ENCODE measurements around the gene UNK.
"Not testable (repeated sequence)": the region's sequence is repeated elsewhere in the genome, so short reads cannot be mapped to it uniquely, and the experiment has no call there.

- TF ChIP-seq CTCF (IDR thresholded peaks at IDR 0.05; ENCODE audit: extremely low read depth in 1 of 2, insufficient read depth in 1 of 2, low read depth in 1 of 2, low read length in 2 of 2); JUN (IDR thresholded peaks at IDR 0.05; ENCODE audit: borderline replicate concordance, insufficient read depth, insufficient read length, low read depth); EZH2 (IDR thresholded peaks at IDR 0.05; ENCODE audit: borderline replicate concordance, low read depth, low read length, severe bottlenecking); POLR2A (IDR thresholded peaks at IDR 0.05; ENCODE audit: low read depth, low read length); MYC (IDR thresholded peaks at IDR 0.05; ENCODE audit: low read depth, low read length); POLR2AphosphoS5 (IDR thresholded peaks at IDR 0.05; ENCODE audit: insufficient read depth, low read depth, low read length); FOS (IDR thresholded peaks at IDR 0.05; ENCODE audit: borderline replicate concordance, insufficient read depth, low read length); MAX (IDR thresholded peaks at IDR 0.05; ENCODE audit: insufficient read depth, insufficient read length): not testable (repeated sequence)
Observed at GRCh38 chr17:75865404-75866188, 81.0 kb downstream of the UNK start.
